ENCODE measurements around the gene ARNT2. TPM values are rescaled to one million over a fixed set of nuclear protein-coding genes. Genes with fewer than 3 reads are reported as not detected.

The ARNT2 gene
- total and polyA plus RNA-seq, 4 donors: 2.0 to 12.2 (median 5.5) TPM

- no peak for TF ChIP-seq CTCF (IDR thresholded peaks at IDR 0.05; ENCODE audit: control extremely low read depth, extremely low read depth)
- Histone ChIP-seq H3K4me1 (ENCODE audit: control insufficient read depth in 5 of 5, insufficient read depth in 5 of 5, low read length in 5 of 5) (peaks cover 0 to 3% (median 0%) of the 10 kb centered on the region in 5 donors), H3K27ac (ENCODE audit: low read depth in 1 of 2, low read length in 1 of 2) (no peak overlapping the region), H3K9ac (ENCODE audit: insufficient read depth in 1 of 2, low read length in 2 of 2) (no peak overlapping the region), H3K4me3 (no peak overlapping the region), H3K36me3 (ENCODE audit: control insufficient read depth in 4 of 4, insufficient read depth in 4 of 4, low read length in 4 of 4) (peaks cover 0 to 35% (median 18%) of the 10 kb centered on the region in 4 donors), H3K9me3 (ENCODE audit: control insufficient read depth in 4 of 4, insufficient read depth in 3 of 4, low read length in 3 of 4) (no peaks in the 10 kb centered on the region), H3K27me3 (ENCODE audit: control insufficient read depth in 3 of 3, insufficient read depth in 3 of 3, low read length in 2 of 3) (no peaks in the 10 kb centered on the region)
- 72 to 87% methylated on average over 3 of the region's 3 CpGs for WGBS, 2 donors
- no peak for ATAC-seq (ENCODE audit: insufficient read depth, low FRiP score)
- DNase-seq: no peak
Measured at GRCh38 chr15:80584973-80585525, 180.9 kb downstream of the ARNT2 start.

- peaks cover 0 to 35% (median 17%) of the 10 kb centered on the region in 4 donors for H3K36me3 ChIP-seq (ENCODE audit: control insufficient read depth in 4 of 4, insufficient read depth in 4 of 4, low read length in 4 of 4)
- H3K27ac ChIP-seq (ENCODE audit: low read depth in 1 of 2, low read length in 1 of 2): no peak overlapping the region
- no peaks in the 10 kb centered on the region for H3K27me3 ChIP-seq (ENCODE audit: control insufficient read depth in 3 of 3, insufficient read depth in 3 of 3, low read length in 2 of 3)
- H3K9me3 ChIP-seq (ENCODE audit: control insufficient read depth in 4 of 4, insufficient read depth in 3 of 4, low read length in 3 of 4): no peaks in the 10 kb centered on the region
- H3K4me1 ChIP-seq (ENCODE audit: control insufficient read depth in 5 of 5, insufficient read depth in 5 of 5, low read length in 5 of 5): peaks cover 0 to 3% (median 0%) of the 10 kb centered on the region in 5 donors
- 85 to 88% methylated on average over 6 of the region's 6 CpGs for WGBS, 2 donors
- H3K9ac ChIP-seq (ENCODE audit: insufficient read depth in 1 of 2, low read length in 2 of 2): no peak overlapping the region
- no peak for TF ChIP-seq CTCF (IDR thresholded peaks at IDR 0.05; ENCODE audit: control extremely low read depth, extremely low read depth)
- H3K4me3 ChIP-seq: no peak overlapping the region
- DNase-seq: no peak
- ATAC-seq (ENCODE audit: insufficient read depth, low FRiP score): no peak
Measured at GRCh38 chr15:80585544-80586018, 181.4 kb downstream of the ARNT2 start.

GRCh38 chr15:80586161-80586560 is 182.0 kb downstream of the ARNT2 start:
- no peaks in the 10 kb centered on the region for H3K9me3 ChIP-seq (ENCODE audit: control insufficient read depth in 4 of 4, insufficient read depth in 3 of 4, low read length in 3 of 4)
- peaks cover 0 to 35% (median 17%) of the 10 kb centered on the region in 4 donors for H3K36me3 ChIP-seq (ENCODE audit: control insufficient read depth in 4 of 4, insufficient read depth in 4 of 4, low read length in 4 of 4)
- no peak for ATAC-seq (ENCODE audit: insufficient read depth, low FRiP score)
- peaks cover 0 to 3% (median 0%) of the 10 kb centered on the region in 5 donors for H3K4me1 ChIP-seq (ENCODE audit: control insufficient read depth in 5 of 5, insufficient read depth in 5 of 5, low read length in 5 of 5)
- no peak overlapping the region for H3K9ac ChIP-seq (ENCODE audit: insufficient read depth in 1 of 2, low read length in 2 of 2)
- peak in 1 of 3 donors; percentile 1 for DNase-seq
- H3K27me3 ChIP-seq (ENCODE audit: control insufficient read depth in 3 of 3, insufficient read depth in 3 of 3, low read length in 2 of 3): no peaks in the 10 kb centered on the region
- H3K27ac ChIP-seq (ENCODE audit: low read depth in 1 of 2, low read length in 1 of 2): no peak overlapping the region
- 85 to 87% methylated on average over 4 of the region's 4 CpGs for WGBS, 2 donors
- TF ChIP-seq CTCF (IDR thresholded peaks at IDR 0.05; ENCODE audit: control extremely low read depth, extremely low read depth): no peak
- H3K4me3 ChIP-seq: no peak overlapping the region
